NCI-H2196 treated with DMSO at 0.1 percent for 48 hours (cell line): ENCODE measurements around the gene ARIH1.

Experiments
- DNase-seq: peaks from one replicate; lab custom pipeline; 2025; ENCODE audit not compliant: unreplicated experiment; lab: John Stamatoyannopoulos, UW

Gene ARIH1

DNA sequence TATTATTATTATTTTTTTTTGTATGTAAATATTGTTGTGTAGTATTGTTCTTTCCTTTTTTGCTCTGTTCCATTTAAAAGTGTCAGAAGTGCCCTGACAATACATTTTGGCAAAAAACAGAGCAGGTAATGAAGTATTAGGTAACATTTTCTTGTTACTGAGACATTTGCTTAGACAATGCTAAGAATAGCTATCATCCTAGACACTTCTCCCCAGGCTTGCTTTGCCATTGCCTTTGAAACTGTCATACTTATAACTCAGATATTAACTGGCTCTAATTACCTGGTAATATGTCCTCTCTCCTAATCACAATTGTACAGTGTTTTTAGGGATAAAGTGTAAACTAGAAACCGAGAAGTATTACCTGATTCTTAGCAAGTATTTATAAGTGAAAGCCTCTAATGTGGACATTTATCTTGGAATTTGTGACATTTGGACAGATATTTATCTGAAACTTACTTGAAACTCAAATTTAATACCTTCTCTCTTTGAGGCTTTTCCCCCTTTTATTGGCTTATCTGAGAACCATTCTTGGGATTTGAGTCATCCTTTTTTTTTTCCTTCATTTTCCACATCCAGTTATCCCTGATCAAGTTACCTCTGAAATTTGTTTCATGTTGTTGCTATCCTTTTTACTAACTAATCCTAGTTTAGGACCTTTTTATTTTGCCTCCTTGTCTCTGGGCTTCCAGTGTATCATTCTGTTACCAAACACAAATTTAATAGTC lies 13.1 kb downstream of the ARIH1 start:
- DNase-seq = no peak

DNA sequence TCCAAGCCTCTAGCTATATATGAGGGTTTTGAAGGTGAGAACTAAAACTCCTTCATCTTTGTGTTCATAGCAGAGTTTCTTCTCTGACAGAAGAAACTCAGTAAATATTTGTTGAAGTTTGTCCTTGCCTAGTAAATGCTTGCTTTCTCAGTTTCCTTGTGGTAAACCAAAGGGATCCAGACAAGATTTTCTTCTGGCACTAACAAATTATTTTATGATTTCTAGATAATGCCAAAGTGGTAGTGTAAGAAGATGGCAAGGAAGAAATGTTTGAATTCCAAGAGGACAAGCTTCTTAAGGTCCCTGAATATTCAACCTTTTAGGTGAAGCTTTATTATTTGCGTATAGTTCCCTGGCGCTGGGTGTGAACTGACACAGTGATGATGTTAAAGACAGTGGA lies 14.4 kb downstream of the ARIH1 start:
- no peak for DNase-seq

DNA sequence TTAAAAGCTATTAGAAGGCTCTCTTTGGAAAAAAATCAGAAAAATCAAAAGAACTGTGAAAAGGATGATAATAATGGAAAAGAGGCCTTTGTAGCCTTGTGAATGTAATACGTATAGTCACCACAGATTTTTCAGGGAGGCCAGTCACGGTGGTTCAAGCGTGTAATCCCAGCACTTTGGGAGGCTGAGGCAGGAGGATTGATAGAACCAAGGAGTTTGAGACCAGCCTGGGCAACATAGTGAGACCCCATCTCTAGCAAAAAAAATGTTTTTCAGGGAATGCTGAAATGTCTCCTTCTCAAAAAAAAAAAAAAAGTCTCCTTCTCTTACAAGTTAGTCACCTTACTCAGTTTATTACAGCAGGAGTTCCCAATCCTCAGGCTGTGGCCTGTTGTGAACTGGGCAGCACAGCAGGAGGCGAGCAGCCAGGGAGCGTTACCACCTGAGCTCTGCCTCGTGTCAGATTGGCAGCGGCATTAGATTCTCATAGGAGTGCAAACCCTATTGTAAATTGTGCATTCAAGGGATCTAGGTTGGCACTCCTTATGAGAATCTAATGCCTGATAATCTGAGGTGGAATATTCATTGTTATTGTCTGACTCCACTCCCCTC lies 15.9 kb downstream of the ARIH1 start:
- no peak for DNase-seq

DNA sequence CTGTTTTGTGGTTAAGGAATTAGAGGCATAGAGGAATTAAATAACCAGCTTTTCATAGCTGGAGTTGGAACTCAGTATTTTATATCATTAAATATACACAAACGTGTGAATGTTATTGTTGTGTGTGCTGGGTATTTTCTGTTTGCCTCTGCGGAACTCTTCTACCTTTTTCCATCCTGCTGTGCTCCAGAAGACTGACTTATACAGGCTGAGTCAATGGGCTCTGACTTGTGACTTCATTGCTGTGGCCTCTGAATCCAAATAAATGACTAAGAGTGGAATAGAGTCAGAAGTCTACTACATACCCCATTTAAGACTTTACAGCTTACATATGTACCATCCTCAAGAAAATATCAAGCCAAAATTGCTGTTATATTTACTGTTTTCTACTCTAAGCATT lies 17.6 kb downstream of the ARIH1 start:
- DNase-seq = no peak

DNA sequence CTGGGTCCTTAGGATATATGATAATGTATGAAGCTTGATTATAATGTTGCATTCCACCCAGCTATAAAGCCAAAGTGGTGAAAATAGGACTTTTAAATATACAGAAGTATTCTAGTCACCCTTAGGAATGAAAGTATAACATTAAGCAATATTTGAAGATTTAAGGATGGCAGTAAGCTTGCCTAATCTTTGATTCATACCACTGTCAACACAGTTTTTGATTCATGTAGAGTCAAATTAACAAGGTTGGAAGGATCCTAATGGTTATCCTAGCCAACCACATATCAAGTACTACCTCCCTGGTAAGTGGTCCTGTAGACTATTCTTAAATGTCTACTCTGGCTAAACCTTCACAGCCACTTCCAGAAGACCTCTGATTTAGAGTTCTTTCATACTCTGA lies 18.6 kb downstream of the ARIH1 start:
- no peak for DNase-seq

DNA sequence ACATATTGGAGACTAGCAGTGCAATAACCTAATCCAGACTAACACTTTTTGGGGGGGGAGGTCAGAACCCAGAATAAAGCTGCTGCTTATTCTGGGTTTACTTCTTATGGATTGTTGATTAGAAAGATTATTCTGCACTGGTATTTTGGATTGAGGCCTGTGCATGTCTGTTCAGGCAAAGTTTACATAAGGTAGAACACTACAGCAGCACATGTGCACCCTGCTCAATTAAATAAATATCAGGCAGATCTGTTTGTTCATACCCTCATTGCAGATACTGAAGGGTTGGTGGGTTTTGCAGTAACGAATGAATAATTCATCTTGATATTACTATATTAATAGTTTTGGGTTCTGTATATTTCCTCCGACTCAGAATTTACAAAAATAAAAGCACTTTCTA lies 19.1 kb downstream of the ARIH1 start:
- DNase-seq = no peak

DNA sequence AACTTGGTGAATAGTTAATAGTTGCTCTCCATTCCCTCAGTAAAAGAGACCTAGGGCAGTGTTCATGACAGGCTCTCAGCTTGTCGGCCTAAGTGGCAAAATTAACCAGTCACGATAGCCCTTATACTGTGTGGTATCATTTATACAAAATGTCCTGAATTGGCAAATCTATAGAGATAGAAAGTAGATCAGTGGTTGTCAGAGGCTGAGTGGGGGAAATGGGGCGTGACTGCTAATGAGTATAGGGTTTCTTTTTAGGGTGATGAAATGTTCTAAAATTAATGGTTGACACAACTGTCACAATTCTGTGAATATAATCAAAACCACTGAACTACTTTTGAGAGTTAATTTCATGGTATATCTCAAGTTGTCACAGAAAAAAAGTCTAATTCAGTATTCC lies 20.9 kb downstream of the ARIH1 start:
- no peak for DNase-seq

DNA sequence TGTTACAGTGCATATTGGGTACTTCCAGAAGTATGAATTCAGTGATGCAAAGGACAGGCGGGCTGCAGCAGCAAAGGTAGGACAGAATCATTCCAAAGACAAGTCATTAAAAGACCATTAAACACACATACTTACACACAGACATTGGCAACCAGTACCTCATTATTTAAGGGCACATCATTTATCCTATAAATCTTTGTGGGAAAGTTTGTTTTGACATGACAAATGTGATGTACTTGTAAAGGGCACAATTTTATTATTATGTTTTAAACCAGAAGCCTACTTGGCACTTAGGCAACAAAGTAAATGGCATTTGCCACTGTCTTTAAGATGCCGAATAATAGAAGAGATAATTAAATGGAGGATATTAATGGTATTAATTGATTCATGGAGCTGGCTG lies 22.7 kb downstream of the ARIH1 start:
- DNase-seq = no peak

DNA sequence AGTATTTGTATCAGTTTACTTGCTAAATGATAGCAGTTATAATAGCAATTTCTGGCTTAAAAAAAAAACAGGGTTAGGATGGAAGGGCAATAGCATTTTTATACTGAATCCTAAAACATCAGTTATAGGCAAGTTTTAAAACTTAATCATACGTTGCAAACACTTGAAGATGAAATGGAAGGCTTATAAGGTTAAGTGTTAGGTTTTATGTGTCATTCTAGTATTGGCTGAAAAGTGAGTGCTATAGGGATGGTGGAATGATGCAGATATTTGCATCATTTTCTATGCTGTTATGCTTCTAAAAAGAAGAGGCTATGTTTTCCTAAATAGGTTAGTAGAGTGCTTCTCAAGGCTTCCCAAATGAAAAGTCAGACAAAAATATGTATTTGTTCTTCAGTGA lies 23.3 kb downstream of the ARIH1 start:
- no peak for DNase-seq

DNA sequence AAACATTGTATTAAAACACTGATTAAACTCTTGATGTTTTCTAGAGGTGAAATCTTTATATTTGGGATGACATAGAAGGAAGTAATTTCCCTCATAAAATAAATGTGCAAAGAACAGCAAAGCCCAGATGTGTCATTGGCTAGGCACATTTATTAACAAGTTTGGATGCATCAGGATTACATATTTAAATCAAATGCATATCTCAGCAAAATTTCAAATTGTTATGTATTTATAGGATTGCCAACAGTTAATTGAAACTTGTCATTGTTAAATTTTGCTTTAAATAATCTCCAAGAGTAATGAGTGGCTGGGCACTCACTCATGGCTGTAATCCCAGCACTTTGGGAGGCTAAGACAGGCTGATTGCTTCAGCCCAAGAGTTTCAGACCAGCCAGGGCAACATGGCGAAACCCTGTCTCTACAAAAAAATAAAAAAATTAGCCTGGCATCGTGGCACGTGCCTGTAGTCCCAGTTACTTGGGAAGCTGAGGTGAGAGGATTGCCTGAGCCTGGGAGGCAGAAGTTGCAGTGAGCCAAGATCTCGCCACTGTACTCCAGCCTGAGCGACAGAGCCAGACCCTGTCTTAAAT lies 28.2 kb downstream of the ARIH1 start:
- DNase-seq = no peak

DNA sequence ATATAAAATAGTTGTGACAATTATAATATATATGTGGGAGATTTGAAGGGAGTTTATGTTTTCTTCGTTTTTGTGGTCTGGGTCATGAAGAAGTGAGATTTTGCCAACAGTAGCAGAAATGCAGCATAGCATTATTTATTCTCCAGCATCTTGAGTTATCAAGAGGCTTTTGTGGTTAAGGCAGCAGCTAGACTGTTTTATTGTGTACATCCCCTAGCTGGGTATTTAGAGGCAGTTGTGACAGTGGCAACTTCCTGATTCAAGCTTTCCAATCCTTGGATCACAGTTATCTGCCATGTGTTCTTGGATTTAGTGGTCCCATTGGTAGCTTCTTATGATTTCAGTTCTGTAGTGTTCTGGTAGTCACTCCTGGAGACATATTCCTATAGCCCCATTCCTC lies 29.0 kb downstream of the ARIH1 start:
- DNase-seq = no peak

DNA sequence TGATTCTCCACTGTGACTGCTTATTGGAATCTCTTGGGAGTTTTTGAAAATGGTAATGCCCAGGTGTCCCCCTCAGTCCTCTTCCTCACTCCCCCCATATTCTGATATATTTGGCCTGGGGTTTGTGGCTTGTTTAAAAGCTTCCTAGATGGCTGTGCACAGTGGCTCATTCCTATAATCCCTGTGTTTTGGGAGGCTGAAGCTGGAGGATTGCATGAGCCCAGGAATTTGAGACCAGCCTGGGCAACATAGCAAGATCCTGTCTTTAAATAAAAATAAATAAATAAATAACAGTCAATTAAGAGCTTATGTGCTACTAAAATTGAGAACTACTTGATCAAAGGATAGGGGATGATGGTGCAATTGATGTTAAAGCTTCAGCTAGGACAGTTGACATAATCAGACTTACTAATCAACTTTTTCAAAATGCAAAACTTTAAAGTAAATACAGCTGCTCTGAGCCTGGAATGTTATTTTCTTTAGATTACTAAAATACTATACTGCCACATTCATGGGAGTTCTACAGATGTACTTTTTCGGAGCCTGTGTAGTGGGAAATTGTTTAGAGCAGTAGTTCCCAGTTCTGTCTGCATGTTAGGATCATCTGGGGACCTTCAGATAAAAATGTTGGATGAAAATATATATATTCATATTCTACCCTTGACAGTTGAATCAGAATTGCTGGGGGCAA lies 33.4 kb downstream of the ARIH1 start:
- DNase-seq = no peak

DNA sequence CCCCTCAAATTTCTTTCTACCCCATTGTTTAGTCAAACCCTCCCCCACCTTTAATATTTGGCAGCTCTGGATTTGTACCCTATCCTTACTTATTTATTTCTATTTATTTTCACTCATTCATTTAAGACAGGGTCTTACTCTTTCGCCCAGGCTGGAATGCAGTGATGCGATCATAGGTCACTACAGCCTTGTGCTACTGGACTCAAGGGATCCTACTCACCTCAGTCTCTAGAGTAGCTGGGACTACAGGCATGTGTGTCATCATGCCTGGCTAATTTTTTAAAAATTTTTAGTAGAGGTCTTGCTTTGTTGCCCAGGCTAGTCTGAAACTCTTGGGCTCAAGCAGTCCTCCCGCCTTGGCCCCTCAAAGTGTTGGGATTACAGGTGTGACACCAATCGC lies 35.4 kb downstream of the ARIH1 start:
- no peak for DNase-seq

DNA sequence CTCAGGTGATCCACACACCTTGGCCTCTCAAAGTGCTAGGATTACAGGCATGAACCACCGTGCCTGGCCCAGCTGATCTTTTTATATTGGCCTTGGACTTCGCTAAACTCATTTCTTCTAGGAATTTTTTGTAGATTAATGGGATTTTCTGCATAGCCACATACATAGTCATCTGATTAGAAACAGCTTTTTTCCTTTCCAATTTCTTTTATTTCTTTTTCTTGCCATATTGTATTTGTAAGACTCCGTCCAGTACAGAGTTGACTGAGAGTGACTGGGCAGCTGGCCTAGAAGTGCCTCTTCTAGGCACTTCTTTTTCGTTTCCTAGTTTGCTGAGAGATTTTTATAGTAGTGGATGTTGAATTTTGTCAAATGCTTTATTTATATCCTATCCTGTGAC lies 37.4 kb downstream of the ARIH1 start:
- DNase-seq = no peak

DNA sequence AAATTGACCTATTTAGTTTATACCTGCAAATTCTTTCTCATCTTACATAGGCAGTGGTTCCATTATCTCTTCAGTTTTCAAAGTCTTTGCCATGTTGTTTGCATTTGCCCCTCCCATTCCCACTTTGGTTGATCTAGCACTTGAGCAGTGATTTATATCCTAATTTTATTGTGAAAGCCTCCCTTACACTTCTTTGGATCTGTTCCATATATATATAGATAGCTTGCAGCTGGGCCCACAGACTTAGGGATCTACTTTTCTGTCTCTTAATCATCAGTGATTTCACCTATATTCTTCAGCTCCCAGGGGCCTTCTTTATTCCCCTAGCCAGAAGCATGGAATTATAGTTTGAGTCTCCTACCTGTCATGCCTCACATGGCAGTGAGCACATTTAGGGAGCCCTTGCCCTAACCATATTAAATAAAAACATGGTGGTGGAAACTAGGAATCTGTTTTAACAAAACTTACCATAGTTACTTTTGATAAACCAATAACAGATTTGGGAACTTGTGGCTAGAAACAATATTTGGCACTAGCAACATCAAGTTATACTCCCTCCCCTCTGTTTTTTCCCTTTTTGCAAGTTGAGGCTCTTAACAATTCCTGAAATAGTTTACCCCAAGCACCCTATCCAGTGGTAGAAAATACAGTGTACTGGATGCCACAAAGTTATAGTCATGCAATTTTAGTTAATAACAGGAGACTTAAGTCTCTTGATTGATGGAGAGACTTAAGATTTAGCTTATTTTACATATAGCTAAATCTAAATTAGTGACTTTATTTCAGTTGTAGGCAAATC lies 41.7 kb downstream of the ARIH1 start:
- DNase-seq = no peak

DNA sequence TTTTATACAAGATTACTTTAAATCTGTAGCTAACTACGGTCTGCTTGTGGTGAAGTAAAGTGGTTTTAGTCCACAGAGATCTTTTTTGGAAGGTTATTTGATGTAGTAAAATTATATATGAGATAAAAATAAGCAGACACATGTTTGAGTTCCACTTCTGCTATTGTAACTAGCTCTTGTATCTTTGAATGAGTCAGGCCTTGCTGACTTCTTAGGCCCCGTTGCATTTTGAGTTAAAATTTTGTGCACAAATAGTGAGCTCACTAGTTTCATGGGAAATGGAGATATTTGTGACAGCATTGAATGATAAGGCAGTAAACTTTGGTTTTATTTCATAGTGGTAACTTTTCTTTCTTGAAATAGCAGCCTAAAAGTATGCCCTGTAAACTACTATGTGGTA lies 42.6 kb downstream of the ARIH1 start:
- no peak for DNase-seq

DNA sequence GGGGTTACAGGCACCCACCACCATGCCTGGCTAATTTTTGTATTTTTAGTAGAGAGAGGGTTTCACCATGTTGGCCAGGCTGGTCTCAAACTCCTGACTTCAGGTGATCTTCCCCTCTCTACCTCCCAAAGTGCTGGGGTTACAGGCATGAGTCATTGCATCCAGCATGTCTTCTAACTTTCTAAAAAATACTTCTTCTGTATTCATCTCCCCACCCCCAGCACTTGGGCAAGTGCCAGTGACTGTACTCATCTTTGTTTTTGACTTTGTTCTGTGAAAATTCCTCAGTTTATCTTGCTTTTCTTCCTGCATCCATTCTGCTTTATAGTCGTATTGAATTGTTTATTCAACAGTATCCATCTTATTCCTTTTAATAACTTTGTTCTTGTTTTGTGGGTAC lies 47.6 kb downstream of the ARIH1 start:
- DNase-seq = no peak

DNA sequence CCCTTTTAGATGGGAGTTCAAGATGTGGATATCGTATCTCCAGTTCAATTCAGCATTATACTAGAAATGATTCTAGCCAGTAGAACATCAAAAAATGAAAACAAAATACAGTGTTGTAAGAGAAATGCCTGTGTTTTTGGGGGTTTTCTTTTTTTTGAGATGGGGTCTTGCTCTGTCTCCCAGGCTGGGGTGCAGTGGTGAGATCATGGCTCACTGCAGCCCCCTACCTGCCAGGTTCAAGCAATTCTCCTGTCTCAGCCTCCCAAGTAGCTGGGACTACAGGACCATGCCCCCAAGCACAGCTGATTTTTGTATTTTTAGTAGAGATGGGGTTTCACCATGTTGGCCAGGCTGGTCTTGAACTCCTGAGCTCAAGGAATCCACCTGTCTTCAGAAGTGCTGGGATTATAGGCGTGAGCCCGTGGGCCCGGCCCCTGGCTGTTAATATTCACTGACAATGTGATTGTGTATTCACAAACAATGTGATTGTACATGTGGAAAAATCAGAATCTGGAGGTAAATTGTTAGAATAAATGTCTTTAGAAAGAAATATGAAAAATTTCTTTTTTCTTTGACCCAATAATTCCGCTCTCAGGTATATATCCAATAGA lies 59.0 kb downstream of the ARIH1 start:
- no peak for DNase-seq

DNA sequence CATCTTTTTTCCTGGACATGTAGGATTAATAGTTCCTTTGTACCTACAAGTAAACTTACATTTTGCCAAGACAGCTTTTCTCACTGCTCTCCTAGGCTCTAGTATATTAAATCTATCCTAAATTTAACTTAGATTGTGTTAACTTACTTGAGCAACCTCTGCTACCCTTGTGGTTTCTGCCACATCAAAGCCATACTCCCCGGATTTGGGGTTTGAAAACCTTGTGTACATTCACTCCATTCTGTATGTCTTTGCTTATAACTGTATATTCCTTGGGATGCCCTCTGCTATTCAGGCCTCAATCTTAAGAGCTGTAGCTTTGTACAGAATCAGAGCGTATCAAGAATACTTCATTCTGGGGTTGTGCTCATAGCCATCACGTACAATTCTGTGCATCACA lies 60.4 kb downstream of the ARIH1 start:
- DNase-seq = no peak

DNA sequence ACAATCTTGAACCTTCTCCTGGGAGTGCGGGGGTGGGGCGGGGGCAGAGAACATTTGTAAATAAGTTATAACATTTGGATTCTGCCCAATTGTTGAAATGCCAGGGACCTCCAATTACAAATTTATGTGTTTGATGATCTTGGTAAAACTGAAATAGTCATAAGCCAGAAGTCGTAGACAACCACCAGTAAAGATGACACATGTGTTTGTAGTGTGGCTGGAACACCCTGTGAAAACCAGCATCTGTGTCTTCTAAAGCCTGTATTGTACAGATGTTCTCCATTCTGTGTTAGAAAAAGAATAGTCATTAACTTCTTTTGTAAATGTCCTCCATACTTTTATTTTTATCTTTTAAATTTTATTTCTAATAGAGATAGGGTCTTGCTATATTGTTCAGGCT lies 61.8 kb downstream of the ARIH1 start:
- no peak for DNase-seq

DNA sequence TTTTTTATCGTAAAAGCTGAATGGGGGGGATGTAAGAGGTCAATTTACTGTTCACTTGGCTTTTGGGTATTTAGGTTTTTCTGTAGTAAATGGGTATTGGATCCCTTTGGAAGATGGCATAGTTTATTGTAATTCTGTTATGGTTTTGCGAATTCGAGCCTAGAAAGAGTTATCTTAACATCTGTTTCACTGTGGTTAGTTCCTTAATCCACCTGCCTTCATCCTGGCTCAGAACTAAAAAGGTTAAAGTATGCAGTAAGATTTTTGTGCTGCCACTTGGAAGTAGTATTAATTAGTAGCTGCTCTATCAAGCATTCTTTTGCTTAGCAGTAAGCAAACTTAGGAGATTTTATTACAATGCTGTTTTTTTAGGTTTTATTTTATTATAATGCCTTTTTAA lies 62.4 kb downstream of the ARIH1 start:
- DNase-seq = no peak
